ENCODE data around the gene EVC2.

The EVC2 gene

DNA sequence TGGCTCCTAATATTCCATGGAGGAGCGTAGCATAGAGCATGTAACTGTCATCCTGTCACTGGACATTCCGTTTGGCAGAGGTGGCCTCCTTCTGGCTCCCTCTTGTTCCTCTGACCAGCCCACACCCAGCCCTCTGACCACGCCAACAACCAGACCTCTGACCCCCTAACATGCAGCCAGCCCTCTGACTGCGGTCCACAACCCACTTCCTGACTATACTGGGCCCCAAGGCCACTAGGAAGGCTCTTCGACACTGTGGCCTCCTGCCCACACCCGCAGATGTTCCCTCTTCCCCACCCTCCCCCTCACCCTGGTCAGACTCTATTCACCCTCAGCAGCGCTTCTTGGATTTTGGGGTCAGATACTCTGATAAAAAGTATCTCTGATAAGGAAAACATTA lies 141.4 kb downstream of the EVC2 start:
- TF ChIP-seq, protein P1, sequence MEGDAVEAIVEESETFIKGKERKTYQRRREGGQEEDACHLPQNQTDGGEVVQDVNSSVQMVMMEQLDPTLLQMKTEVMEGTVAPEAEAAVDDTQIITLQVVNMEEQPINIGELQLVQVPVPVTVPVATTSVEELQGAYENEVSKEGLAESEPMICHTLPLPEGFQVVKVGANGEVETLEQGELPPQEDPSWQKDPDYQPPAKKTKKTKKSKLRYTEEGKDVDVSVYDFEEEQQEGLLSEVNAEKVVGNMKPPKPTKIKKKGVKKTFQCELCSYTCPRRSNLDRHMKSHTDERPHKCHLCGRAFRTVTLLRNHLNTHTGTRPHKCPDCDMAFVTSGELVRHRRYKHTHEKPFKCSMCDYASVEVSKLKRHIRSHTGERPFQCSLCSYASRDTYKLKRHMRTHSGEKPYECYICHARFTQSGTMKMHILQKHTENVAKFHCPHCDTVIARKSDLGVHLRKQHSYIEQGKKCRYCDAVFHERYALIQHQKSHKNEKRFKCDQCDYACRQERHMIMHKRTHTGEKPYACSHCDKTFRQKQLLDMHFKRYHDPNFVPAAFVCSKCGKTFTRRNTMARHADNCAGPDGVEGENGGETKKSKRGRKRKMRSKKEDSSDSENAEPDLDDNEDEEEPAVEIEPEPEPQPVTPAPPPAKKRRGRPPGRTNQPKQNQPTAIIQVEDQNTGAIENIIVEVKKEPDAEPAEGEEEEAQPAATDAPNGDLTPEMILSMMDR (conservative IDR thresholded peaks at IDR 0.05; ENCODE audit: low read length): no peak
- TF ChIP-seq EZH2phosphoT487 (IDR thresholded peaks at IDR 0.05; ENCODE audit: borderline replicate concordance): no peak
- no peaks in the 10 kb centered on the region for H3K36me3 ChIP-seq (ENCODE audit: insufficient read depth, low read length)
- H3K4me2 ChIP-seq (ENCODE audit: low read depth, low read length, poor library complexity, severe bottlenecking): no peak overlapping the region
- H3K9me3 ChIP-seq (ENCODE audit: insufficient read depth, low read depth, low read length): 0 out of 2 replicates have a peak, but pooled peaks cover 4% of the 10 kb centered on the region
- H3K4me3 ChIP-seq (ENCODE audit: low read length, poor library complexity, severe bottlenecking): no peak overlapping the region
- no peaks in the 10 kb centered on the region for H3K79me2 ChIP-seq (ENCODE audit: insufficient read depth, low read length)
- no peak overlapping the region for H3K9ac ChIP-seq (ENCODE audit: low read depth, low read length, poor library complexity, severe bottlenecking)
- no peaks in the 10 kb centered on the region for H3K27me3 ChIP-seq (ENCODE audit: insufficient read depth, low read length, poor library complexity, severe bottlenecking)
- H3K9me2 ChIP-seq (replicated peaks; ENCODE audit: low read depth, low read length): no peaks in the 10 kb centered on the region
- no peaks in the 10 kb centered on the region for H3F3A ChIP-seq (ENCODE audit: low read depth)
- H4K20me1 ChIP-seq (ENCODE audit: insufficient read depth, low read length, poor library complexity, severe bottlenecking): no peaks in the 10 kb centered on the region
- no peaks in the 10 kb centered on the region for H3K4me1 ChIP-seq (ENCODE audit: insufficient read depth, low read length, poor library complexity, severe bottlenecking)
- H2AFZ ChIP-seq (ENCODE audit: low read length): no peak overlapping the region

GRCh38 chr4:5566526-5566925 lies 141.8 kb downstream of the EVC2 start:
- Histone ChIP-seq H3K4me1 (ENCODE audit: insufficient read depth, low read length, poor library complexity, severe bottlenecking) (no peaks in the 10 kb centered on the region), H3K27me3 (ENCODE audit: insufficient read depth, low read length, poor library complexity, severe bottlenecking) (no peaks in the 10 kb centered on the region), H3F3A (ENCODE audit: low read depth) (no peaks in the 10 kb centered on the region), H2AFZ (ENCODE audit: low read length) (no peak overlapping the region), H3K9me3 (ENCODE audit: insufficient read depth, low read depth, low read length) (0 out of 2 replicates have a peak, but pooled peaks cover 4% of the 10 kb centered on the region), H3K9ac (ENCODE audit: low read depth, low read length, poor library complexity, severe bottlenecking) (no peak overlapping the region), H3K79me2 (ENCODE audit: insufficient read depth, low read length) (no peaks in the 10 kb centered on the region), H3K9me2 (replicated peaks; ENCODE audit: low read depth, low read length) (no peaks in the 10 kb centered on the region), H3K4me2 (ENCODE audit: low read depth, low read length, poor library complexity, severe bottlenecking) (no peak overlapping the region), H3K36me3 (ENCODE audit: insufficient read depth, low read length) (no peaks in the 10 kb centered on the region), H3K4me3 (ENCODE audit: low read length, poor library complexity, severe bottlenecking) (no peak overlapping the region), H4K20me1 (ENCODE audit: insufficient read depth, low read length, poor library complexity, severe bottlenecking) (no peaks in the 10 kb centered on the region)
- TF ChIP-seq, protein P1 (conservative IDR thresholded peaks at IDR 0.05; ENCODE audit: low read length): no peak
- TF ChIP-seq EZH2phosphoT487 (IDR thresholded peaks at IDR 0.05; ENCODE audit: borderline replicate concordance): no peak

GRCh38 chr4:5563856-5564255 lies 144.5 kb downstream of the EVC2 start:
- no peaks in the 10 kb centered on the region for H3K4me1 ChIP-seq (ENCODE audit: insufficient read depth, low read length, poor library complexity, severe bottlenecking)

More at GRCh38 chr4:5563856-5564255, 144.5 kb downstream of the EVC2 start:
- Histone ChIP-seq H3F3A (ENCODE audit: low read depth) (no peaks in the 10 kb centered on the region), H3K79me2 (ENCODE audit: insufficient read depth, low read length) (no peaks in the 10 kb centered on the region), H3K9me3 (ENCODE audit: insufficient read depth, low read depth, low read length) (0 out of 2 replicates have a peak, but pooled peaks cover 4% of the 10 kb centered on the region), H3K27me3 (ENCODE audit: insufficient read depth, low read length, poor library complexity, severe bottlenecking) (no peaks in the 10 kb centered on the region), H2AFZ (ENCODE audit: low read length) (no peak overlapping the region), H4K20me1 (ENCODE audit: insufficient read depth, low read length, poor library complexity, severe bottlenecking) (no peaks in the 10 kb centered on the region), H3K9me2 (replicated peaks; ENCODE audit: low read depth, low read length) (no peaks in the 10 kb centered on the region), H3K36me3 (ENCODE audit: insufficient read depth, low read length) (no peaks in the 10 kb centered on the region), H3K9ac (ENCODE audit: low read depth, low read length, poor library complexity, severe bottlenecking) (no peak overlapping the region), H3K4me3 (ENCODE audit: low read length, poor library complexity, severe bottlenecking) (no peak overlapping the region), H3K4me2 (ENCODE audit: low read depth, low read length, poor library complexity, severe bottlenecking) (no peak overlapping the region)
- TF ChIP-seq, protein P1 (conservative IDR thresholded peaks at IDR 0.05; ENCODE audit: low read length): no peak
- no peak for TF ChIP-seq EZH2phosphoT487 (IDR thresholded peaks at IDR 0.05; ENCODE audit: borderline replicate concordance)
